GM20431 (cell line): ENCODE data around the gene ZACN.

Source experiments
- in situ Hi-C: fragments of 300-500 bp; cut with MseI, MboI; formaldehyde crosslinking; loops from one replicate; pipeline ENCODE4 v1.15.0; 2020; ENCODE audit warnings: low sequenced_read_pairs; ENCODE audit not compliant: unreplicated experiment

The ZACN gene

GRCh38 chr17:76125391-76125675, 46.4 kb downstream of the ZACN start:
- in situ Hi-C loops: no loop called here

DNA sequence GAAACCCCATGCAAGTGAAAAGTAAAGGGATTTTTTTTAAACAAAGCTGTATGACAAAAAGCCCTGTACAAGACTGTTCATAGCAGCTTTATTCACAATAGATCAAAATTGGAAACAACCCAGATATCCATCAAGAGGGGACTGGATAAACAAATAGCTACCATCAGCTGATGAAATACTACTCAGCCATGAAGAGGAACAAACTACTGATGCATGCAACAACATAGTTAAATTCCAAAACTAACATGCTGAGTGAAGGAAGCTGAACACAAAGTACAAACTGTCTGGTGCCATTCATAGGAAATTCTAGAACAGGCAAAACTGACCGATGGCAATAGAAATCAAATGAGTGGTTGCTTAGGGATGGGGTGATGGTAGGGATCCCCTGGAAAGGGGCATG, 46.9 kb downstream of the ZACN start:
- in situ Hi-C loops: no loop called here

GRCh38 chr17:76130473-76130872, 51.5 kb downstream of the ZACN start:
- in situ Hi-C loops: no loop called here

DNA sequence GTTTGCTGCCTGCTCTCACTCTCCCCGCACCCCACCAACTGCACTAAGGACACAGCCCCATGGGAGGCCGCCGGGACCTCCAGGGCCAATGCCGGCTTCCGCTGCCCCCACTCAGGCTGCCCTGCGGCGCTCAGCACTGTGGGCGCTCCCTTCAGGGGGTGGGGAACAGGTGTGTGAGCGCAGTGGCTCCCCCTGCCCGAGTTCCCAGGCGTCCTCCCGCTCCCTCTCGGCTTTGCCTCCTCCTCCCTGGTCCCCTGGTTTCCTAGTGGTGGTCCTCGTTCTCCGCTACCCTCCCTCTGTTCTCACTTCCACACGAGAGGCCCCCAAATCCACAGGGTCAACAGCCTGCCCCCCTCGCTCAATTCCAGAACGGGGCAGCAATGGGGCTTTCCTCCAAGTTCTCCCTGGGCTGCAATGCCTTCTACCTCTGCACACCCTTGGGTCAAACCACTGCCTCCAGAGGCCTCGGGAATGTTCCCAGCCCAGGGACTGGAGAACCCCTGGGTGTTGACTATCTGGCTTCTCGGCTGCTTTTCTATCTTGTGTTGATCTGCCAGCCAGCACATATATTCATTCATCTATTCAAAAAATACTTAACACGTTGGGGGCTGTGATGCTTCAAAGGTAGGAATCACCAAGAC, 52.2 kb downstream of the ZACN start:
- in situ Hi-C loops: no loop called here

GRCh38 chr17:76131692-76132573, 53.0 kb downstream of the ZACN start:
- in situ Hi-C loops: no loop called here
